Stimulated activated CD4-positive, alpha-beta T cell treated with anti-CD3 and anti-CD28 coated beads, Interleukin-12 subunit alpha, Interleukin-12 subunit beta, amount 100 ng/mL, for 48 hours (primary cell): ENCODE results near the gene EPS15.
"Not testable (repeated sequence)": the region's sequence is repeated elsewhere in the genome, so short reads cannot be mapped to it uniquely, and the experiment has no call there.

Experiments
- DNase-seq, 3 donors: peaks; one replicate each; pipeline ENCODE4 v3.0.0-alpha.2; 2020; ENCODE audit warnings: low read depth in 2 of 3, low spot score in 1 of 3

Gene EPS15

GRCh38 chr1:51432146-51432545 is 86.9 kb downstream of the EPS15 start:
- no peak for DNase-seq

GRCh38 chr1:51427438-51427837 is 91.6 kb downstream of the EPS15 start:
- no peak for DNase-seq

DNA sequence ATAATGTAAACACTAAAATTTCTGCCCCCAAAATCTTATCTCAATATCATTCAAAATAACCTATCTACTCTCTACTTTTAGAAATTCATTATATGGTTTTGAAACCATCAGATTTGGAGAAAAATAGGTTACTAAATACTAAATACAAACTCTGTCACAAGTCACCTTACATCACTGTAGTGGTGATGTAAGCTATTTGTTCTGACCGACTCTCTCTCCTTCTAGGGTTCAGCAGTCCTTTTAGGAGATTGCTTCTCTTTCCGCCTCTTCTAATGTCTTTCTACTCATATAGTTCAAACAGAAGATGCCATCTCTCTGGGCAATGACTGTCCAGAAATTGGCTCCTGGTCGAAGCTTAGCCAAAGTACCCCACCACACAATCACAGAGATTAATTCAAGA is 93.1 kb downstream of the EPS15 start:
- DNase-seq, result no peak

GRCh38 chr1:51425273-51425672 is 93.8 kb downstream of the EPS15 start:
- DNase-seq, result no peak

DNA sequence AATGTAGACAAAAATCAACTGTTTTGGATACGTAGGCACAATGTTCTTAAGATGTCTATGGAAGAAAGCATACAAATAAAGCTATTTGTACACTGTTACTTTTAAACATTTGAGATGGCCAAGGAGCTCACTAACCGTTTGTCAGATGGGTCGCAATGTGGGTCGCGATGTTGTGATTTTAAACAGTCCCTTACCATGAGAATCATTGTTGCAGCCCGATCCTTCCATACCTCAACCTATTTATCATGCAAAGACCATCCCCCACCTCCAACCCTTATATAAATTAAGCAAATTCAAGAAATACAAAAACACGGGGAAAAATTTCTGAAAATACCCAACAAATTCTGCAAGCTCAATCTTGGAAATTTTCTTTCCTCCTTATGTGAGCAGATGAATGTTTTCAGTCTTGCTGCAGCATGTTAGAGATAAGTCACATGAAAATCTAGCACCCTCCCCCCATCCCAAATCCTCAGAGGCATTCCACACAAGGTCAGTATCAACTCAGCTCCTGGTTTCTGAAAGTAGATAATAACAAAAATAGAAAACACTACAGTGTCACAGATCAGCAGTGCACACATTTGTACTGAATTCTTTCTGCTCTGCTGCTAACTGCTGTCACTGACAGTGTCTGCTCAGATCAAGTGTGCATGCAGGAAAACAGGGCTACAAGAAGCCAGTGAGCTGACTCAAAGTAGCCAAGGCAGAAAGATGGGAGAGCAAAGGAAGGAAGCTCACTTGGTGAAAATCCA is 95.8 kb downstream of the EPS15 start:
- no peak for DNase-seq

- no peak for DNase-seq
Observed at GRCh38 chr1:51422367-51423072, 96.5 kb downstream of the EPS15 start.

- DNase-seq, result no peak
Observed at GRCh38 chr1:51421964-51422363, 97.1 kb downstream of the EPS15 start.

DNA sequence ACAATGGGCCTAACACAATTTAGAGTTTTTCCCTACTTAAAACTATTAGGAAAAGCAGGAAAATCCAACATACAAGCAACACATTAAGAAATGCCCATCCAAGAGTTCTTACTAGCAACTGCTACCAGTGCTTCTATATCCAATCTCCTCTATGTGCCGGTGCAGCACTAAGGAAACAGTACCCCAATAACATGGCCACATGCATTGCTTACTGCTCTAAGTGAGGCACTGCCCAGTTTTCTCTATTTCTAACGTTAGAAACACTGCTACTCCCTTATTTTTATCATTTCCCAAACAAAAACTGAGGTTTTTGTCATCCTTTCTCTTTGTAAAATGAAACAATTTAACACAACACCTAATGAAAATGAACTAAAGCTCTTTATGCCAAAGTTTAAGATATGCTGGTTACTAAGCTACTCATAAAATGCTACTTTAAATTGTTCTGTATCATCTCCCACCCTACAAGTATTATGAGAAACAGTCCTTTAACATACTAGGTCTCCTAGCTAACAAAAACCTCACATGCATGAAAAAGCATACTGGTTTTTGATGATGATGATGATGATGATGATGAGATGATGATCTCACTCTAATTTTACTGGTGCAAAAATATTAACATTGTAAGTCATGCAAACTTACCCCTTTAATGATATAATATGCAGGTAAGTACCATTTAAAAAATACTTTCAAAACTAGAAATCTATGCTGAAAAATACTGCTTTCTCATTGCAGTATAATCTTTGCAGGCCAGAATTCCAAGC is 98.0 kb downstream of the EPS15 start:
- no peak for DNase-seq

DNA sequence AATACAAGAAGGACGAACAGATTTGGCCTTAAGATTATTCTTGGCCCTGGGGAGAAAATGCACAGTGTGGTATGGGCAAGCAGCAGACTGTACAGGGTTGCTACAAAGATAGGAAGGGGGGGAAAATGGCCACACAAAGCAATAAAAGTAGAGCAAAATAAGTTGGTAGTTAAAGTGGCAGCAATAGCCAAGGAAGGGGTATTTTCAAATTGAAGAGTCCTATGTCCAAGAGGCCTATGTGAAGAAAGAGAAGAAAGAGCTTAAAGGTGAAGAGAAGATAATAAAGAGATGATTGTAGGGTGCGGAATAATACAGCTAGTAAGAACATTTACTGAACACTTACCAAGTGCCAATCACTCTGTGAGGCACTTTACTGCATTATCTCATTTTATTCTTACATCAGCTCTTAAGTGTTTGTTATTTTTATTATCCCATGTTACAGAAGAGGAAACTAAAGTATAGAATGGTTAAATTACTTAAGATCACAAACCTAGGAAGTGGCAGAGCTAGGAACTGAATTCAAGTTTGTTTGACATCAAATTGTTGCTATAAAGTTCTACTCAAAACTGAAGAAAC is 100.6 kb downstream of the EPS15 start:
- DNase-seq, result no peak

DNA sequence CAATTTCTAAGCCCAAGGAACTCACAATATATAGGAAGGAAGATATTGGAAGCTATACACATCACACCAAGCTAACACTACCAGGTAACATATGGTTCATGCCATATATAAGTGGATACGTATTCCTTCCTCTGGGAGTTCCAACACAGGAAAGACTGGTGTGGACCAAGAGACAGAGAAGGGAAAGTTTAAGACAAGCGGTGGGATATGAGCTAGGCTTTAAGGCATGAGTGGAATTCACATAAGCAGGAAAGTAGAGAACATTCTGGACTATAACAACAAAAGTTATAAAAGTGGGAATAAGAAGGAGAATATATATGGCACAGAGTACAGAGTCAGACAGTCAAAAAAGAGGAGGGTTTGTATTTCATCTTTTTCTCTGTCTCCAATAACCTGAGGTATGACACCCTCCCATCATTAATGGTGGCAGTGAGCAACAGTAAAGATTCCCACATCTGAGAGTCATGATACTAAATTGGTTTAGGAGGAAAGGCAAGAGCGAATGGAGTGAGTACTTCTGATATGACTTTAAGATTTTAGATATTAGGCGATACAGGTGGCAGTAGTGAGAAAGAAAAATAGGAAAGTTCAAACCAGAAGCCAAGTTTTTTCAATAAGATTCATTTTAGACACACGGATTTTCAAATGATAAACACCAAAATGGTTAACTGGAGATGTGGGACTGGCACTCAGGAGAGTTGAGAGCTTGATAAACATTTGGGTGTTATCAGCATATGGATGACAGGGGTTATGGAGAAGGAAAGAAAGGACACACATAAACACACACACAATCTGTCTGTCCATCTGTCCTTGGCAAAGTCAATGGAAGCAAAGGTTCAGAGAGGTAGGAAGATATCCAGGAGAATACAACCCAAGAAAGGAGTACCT is 101.3 kb downstream of the EPS15 start:
- no peak for DNase-seq

GRCh38 chr1:51416910-51417309 is 102.2 kb downstream of the EPS15 start:
- DNase-seq, result no peak

- DNase-seq, result no peak
Observed at GRCh38 chr1:51415963-51416362, 103.1 kb downstream of the EPS15 start.

DNA sequence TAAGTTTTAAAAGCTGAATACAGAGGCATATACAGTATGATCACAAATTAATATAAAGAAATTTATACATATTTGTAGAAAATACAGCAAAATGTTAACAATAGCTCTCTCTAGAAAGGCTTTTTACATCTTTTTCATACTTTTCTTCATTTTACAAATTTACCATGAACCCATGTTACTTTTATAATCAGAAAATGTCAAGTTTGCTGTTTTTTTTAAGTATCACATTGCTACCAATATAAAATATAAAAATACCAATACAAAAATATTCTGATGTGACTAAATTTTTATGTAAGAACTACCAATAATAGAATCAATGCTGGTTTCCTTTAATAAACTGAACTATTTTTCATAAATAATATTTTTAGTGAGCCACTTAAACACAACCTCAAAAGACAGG is 104.3 kb downstream of the EPS15 start:
- no peak for DNase-seq

DNA sequence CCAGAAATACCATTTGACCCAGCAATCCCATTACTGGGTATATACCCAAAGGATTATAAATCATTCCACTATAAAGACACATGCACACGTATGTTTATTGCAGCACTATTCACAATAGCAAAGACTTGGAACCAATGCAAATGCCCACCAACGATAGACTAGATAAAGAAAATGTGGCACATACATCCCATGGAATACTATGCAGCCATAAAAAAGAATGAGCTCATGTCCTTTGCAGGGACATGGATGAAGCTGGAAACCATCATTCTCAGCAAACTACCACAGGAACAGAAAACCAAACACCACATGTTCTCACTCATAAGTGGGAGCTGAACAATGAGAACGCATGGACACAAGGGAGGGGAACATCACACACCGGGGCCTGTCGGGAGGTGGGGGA is 107.2 kb downstream of the EPS15 start:
- DNase-seq, result not testable (repeated sequence)

DNA sequence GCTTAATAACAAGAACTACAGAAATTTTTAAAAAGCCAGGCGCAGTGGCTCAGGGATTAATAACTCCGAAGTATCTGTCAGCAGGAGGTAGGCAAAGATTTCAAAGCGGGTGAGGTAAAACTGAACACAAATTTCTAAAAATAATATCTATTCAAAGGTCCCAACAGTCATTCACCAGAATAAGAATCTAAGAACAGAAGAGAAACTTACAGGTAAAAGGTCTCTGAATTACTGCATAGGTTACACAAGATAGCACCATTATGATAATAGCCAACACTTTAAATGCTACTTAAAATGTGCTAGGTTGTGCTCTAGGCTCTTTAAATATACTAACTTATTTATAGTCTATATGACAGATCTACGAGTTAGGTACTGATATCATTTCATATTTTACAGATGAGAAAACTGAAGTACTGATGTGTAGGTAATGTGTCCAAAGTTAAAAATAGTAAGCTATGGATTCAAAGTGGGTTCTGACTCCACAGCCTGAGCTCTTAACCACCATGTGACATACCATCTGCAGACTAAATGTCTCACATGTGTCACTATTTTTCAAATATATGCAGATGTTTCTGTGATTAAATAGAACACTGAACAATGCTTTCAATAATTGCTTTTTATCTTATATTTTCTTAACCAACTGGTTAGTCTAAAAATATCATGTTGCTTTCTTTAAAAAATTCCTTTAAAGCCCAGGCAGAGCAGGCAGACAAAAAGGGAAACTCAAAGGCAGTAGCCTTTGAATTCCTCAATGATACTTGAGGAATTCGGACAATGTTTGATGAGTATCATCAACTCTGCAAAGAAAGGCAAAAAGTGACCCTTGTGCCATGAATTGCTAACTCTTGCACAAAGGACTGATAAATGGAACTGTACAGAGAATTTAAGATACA is 108.3 kb downstream of the EPS15 start:
- DNase-seq, result no peak

- DNase-seq, result not testable (repeated sequence)
Observed at GRCh38 chr1:51409755-51410541, 109.1 kb downstream of the EPS15 start.

DNA sequence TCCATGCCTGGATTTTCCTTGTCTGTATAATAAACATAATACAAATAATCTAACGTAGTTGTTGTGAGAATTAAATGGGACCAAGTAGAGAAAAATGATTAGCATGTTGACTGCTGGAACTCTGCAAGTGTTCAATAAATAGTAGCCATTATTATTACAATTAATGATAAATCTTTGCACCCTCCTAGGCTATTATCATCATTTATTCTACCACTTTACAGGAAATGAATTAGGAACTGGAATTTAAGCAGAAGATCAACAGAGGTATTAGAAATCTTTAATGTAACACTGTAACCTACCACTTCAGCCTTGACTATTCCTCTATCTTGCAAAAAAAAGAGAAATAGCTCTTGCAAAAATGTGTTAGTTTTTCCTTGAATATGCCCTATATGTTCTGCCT is 126.8 kb downstream of the EPS15 start:
- DNase-seq, result no peak

DNA sequence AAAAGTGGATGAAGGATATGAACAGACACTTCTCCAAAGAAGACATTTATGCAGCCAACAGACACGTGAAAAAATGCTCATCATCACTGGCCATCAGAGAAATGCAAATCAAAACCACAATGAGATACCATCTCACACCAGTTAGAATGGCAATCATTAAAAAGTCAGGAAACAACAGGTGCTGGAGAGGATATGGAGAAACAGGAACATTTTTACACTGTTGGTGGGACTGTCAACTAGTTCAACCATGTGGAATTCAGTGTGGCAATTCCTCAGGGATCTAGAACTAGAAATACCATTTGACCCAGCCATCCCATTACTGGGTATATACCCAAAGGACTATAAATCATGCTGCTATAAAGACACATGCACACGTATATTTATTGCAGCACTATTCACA is 128.4 kb downstream of the EPS15 start:
- not testable (repeated sequence) for DNase-seq

- not testable (repeated sequence) for DNase-seq
Observed at GRCh38 chr1:51387288-51387687, 131.8 kb downstream of the EPS15 start.
